ENCODE data around the gene MORN4.

DNA sequence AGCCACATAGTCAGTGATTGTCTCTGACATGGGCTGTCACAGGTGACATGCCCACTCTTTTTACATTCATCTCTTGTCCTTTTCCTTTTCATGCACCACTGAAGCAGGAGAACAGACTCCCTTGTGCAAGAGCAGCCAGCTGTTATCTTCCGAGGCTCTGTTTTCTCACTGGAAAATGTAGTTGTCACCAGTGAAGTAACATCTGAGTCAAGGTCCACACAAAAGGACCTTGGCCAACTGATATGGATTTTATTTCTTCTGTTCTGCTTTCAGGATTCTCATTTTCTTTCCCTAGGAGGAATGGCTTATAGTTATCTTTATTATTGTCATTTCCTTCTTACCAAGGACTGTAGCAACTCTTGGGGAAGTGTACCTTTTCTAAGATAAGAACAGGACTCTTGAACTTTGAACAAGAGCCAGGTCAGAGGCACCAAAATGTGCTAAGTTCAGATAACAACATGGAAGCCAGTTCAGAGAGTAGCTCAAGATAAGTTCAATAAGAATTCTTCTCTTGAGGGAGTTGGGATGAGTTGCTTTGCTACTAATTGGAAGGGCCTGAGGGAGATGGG is 31.1 kb upstream of the MORN4 start:
- TF ChIP-seq ARNT (IDR thresholded peaks at IDR 0.05) (no peak), L3MBTL2 (conservative IDR thresholded peaks at IDR 0.05) (no peak), FOXM1 (IDR thresholded peaks at IDR 0.05; ENCODE audit: borderline replicate concordance) (no peak), HDGF (IDR thresholded peaks at IDR 0.05; ENCODE audit: borderline replicate concordance) (no peak), SUZ12 (IDR thresholded peaks at IDR 0.05) (no peak), BHLHE40 (IDR thresholded peaks at IDR 0.05; ENCODE audit: borderline replicate concordance) (no peak)
